Suprapubic skin (tissue), 4 donors: ENCODE data around the gene ST8SIA6. TPM values are rescaled to one million over a fixed set of nuclear protein-coding genes. Genes with fewer than 3 reads are reported as not detected.

Experiments
- DNase-seq, 2 donors: peaks; one replicate each; pipeline ENCODE4 v3.0.0-alpha.2; 2019; ENCODE audit warnings: low spot score in 2 of 2
- H3K27ac ChIP-seq: fragments of 200-600 bp; sonication (generic); one replicate; pipeline ENCODE4 v1.5.1; 2019
- H3K27me3 ChIP-seq: fragments of 200-600 bp; sonication (generic); one replicate; pipeline ENCODE4 v1.5.1; 2019
- H3K36me3 ChIP-seq: fragments of 200-600 bp; sonication (generic); one replicate; pipeline ENCODE4 v1.5.1; 2019
- H3K4me1 ChIP-seq: fragments of 200-600 bp; sonication (generic); one replicate; pipeline ENCODE4 v1.5.1; 2019
- H3K4me3 ChIP-seq: fragments of 200-600 bp; sonication (generic); one replicate; pipeline ENCODE4 v1.5.1; 2019; ENCODE audit warnings: mild to moderate bottlenecking
- H3K9me3 ChIP-seq: fragments of 200-600 bp; sonication (generic); one replicate; pipeline ENCODE4 v1.5.1; 2019
- EP300 ChIP-seq: sonication (generic); formaldehyde crosslinking; IDR thresholded peaks from one replicate; pipeline ENCODE4 v1.6.1; 2017; ENCODE audit warnings: antibody characterized with exemption
- POLR2A ChIP-seq, 2 donors: fragments of 450-650 bp; IDR thresholded peaks; one replicate each; pipeline ENCODE4 v1.6.1; 2017; ENCODE audit warnings: antibody characterized with exemption in 2 of 2, mild to moderate bottlenecking in 2 of 2, moderate library complexity in 2 of 2
- POLR2AphosphoS5 ChIP-seq, 3 donors: sonication (generic); formaldehyde crosslinking; IDR thresholded peaks; one replicate each; pipeline ENCODE4 v1.6.1; 2017; ENCODE audit warnings: antibody characterized with exemption in 3 of 3
- WGBS: methylation state at CpG from one replicate; pipeline ENCODE4 v1.1.5; 2018; 5-methylcytosine and 5-hydroxymethylcytosine counted together
- total RNA-seq, 4 donors: library from RNA; depleted of rRNA; stranded (reverse); fragments of >200 nt; gene quantifications; one replicate each; pipeline ENCODE4 v1.1.0, GENCODE V29; 2016
- TF ChIP-seq, protein P1 (sequence below), 2 donors: fragments of 200-600 bp in 1 of 2; fragments of 450-650 bp in 1 of 2; sonication (generic) in 1 of 2; IDR thresholded peaks; one replicate each; pipeline ENCODE4 v1.5.1; 2016 to 2019; ENCODE audit warnings: antibody characterized with exemption in 2 of 2, mild to moderate bottlenecking in 1 of 2, moderate library complexity in 1 of 2

Gene ST8SIA6
- total RNA-seq, 4 donors from 2014 or later = 1.2 to 5.2 (median 3.2) TPM

DNA sequence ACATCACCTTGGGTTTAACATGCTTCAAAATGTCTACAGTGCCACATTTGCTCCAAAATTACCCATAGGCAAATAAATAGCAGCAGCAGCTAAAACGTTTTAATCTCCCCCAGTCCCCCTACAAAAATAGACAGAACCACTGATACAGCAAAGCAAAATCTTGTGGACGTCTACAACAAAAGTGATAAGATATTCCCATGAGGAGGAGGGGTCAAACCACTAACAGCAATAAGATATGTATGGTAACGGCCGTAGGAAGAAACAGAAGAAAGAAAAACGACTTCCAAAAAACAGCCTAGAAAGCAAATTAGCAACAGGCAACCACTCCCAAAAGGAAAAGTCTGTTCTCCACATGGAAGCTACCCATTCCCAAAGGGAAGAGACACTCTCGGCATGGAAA lies 34.5 kb upstream of the ST8SIA6 start:
- H3K9me3 ChIP-seq = no peaks in the 10 kb centered on the region
- H3K4me3 ChIP-seq = no peak overlapping the region
- TF ChIP-seq, protein P1, sequence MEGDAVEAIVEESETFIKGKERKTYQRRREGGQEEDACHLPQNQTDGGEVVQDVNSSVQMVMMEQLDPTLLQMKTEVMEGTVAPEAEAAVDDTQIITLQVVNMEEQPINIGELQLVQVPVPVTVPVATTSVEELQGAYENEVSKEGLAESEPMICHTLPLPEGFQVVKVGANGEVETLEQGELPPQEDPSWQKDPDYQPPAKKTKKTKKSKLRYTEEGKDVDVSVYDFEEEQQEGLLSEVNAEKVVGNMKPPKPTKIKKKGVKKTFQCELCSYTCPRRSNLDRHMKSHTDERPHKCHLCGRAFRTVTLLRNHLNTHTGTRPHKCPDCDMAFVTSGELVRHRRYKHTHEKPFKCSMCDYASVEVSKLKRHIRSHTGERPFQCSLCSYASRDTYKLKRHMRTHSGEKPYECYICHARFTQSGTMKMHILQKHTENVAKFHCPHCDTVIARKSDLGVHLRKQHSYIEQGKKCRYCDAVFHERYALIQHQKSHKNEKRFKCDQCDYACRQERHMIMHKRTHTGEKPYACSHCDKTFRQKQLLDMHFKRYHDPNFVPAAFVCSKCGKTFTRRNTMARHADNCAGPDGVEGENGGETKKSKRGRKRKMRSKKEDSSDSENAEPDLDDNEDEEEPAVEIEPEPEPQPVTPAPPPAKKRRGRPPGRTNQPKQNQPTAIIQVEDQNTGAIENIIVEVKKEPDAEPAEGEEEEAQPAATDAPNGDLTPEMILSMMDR (IDR thresholded peaks at IDR 0.05) = no peak
- no peak for TF ChIP-seq POLR2AphosphoS5 (IDR thresholded peaks at IDR 0.05)
- TF ChIP-seq EP300 = no peak
- no peak for TF ChIP-seq POLR2A (IDR thresholded peaks at IDR 0.05)
- no peaks in the 10 kb centered on the region for H3K36me3 ChIP-seq
- H3K27me3 ChIP-seq = no peaks in the 10 kb centered on the region
- H3K4me1 ChIP-seq = no peaks in the 10 kb centered on the region
- no peak for DNase-seq
- WGBS = 38% methylated on average over 6 of the region's 6 CpGs
- no peak overlapping the region for H3K27ac ChIP-seq

DNA sequence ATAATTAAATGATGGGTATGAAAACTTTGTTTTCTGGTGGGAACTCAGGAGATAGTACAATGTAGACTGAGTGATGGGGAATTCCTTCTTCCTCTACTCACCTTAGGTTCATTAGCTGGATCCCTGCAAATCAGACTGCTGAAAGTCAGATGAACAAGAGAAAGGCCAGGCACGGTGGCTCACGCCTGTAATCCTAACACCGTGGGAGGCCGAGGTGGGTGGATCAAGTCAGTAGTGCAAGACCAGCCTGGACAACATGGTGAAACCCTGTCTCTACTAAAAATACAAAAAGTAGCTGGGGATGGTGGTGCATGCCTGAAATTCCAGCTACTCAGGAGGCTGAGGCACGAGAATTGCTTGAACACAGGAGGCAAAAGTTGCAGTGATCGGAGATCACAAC lies 28.7 kb upstream of the ST8SIA6 start:
- H3K9me3 ChIP-seq = no peaks in the 10 kb centered on the region
- no peak overlapping the region for H3K27ac ChIP-seq
- 92% methylated on average over 6 of the region's 6 CpGs for WGBS
- H3K36me3 ChIP-seq = no peaks in the 10 kb centered on the region
- H3K4me3 ChIP-seq = no peak overlapping the region
- DNase-seq = no peak
- H3K4me1 ChIP-seq = no peaks in the 10 kb centered on the region
- H3K27me3 ChIP-seq = no peaks in the 10 kb centered on the region
- TF ChIP-seq POLR2A (IDR thresholded peaks at IDR 0.05) = no peak
- no peak for TF ChIP-seq EP300
- TF ChIP-seq, protein P1 (IDR thresholded peaks at IDR 0.05) = no peak
- no peak for TF ChIP-seq POLR2AphosphoS5 (IDR thresholded peaks at IDR 0.05)

GRCh38 chr10:17479822-17480221 lies 25.4 kb upstream of the ST8SIA6 start:
- no peak for DNase-seq
- Histone ChIP-seq H3K27me3 (no peaks in the 10 kb centered on the region), H3K4me3 (no peak overlapping the region), H3K36me3 (no peaks in the 10 kb centered on the region), H3K9me3 (no peaks in the 10 kb centered on the region), H3K27ac (no peak overlapping the region), H3K4me1 (no peaks in the 10 kb centered on the region)
- WGBS = 42% methylated on average over 3 of the region's 3 CpGs
- TF ChIP-seq EP300 = no peak
- no peak for TF ChIP-seq POLR2A (IDR thresholded peaks at IDR 0.05)
- no peak for TF ChIP-seq POLR2AphosphoS5 (IDR thresholded peaks at IDR 0.05)
- TF ChIP-seq, protein P1 (IDR thresholded peaks at IDR 0.05) = no peak

DNA sequence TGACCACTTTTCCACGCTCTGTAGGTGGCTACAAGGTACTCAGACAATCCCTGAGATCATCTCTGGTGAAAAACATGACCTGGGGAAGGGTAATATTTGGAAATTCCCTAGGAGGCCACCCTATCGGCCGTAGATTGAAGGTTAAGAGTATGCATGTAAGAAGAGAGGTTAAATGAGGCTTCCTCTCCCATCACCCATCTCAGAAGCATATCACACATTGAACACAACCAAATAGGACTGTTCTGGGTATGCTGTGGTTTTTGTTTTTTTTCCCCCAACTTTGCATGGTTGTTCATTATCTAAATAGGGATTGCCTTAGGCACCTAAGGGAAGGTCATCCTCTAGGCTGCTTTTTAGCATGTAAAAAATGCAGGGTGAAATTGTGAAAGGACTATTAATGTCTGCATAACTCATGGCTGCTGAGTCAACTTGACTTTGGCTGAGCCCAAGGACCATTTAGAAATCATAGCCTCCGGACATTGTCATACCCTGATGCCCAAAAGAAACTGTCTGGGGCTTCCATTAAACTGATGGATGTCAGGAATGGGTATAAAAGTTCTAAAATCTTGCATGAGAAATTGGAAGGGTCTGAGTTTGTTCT lies 24.7 kb upstream of the ST8SIA6 start:
- Histone ChIP-seq H3K4me3 (no peak overlapping the region), H3K36me3 (no peaks in the 10 kb centered on the region), H3K27me3 (no peaks in the 10 kb centered on the region), H3K4me1 (no peaks in the 10 kb centered on the region), H3K27ac (no peak overlapping the region), H3K9me3 (no peaks in the 10 kb centered on the region)
- no peak for DNase-seq
- WGBS = 83% methylated on average over 4 of the region's 4 CpGs
- TF ChIP-seq POLR2A (IDR thresholded peaks at IDR 0.05) = no peak
- TF ChIP-seq POLR2AphosphoS5 (IDR thresholded peaks at IDR 0.05) = no peak
- TF ChIP-seq, protein P1 (IDR thresholded peaks at IDR 0.05) = no peak
- TF ChIP-seq EP300 = no peak

- Histone ChIP-seq H3K4me1 (no peaks in the 10 kb centered on the region), H3K27ac (no peak overlapping the region), H3K36me3 (no peaks in the 10 kb centered on the region), H3K27me3 (no peaks in the 10 kb centered on the region), H3K9me3 (no peaks in the 10 kb centered on the region), H3K4me3 (no peak overlapping the region)
- no peak for DNase-seq
- WGBS = 96% methylated on average over 1 of the region's 1 CpG
- no peak for TF ChIP-seq POLR2AphosphoS5 (IDR thresholded peaks at IDR 0.05)
- TF ChIP-seq EP300 = no peak
- TF ChIP-seq, protein P1 (IDR thresholded peaks at IDR 0.05) = no peak
- TF ChIP-seq POLR2A (IDR thresholded peaks at IDR 0.05) = no peak
These were observed 21.7 kb upstream of the ST8SIA6 start for GRCh38 chr10:17476073-17476472.
